CMK (cell line): ENCODE measurements around the gene MFSD11.
"Not testable (repeated sequence)": the region's sequence is repeated elsewhere in the genome, so short reads cannot be mapped to it uniquely, and the experiment has no call there.

ENCODE experiments used
- DNase-seq: peaks from one replicate; pipeline ENCODE4 v3.0.0-alpha.2; 2010; ENCODE audit warnings: low read depth

MFSD11 gene

DNA sequence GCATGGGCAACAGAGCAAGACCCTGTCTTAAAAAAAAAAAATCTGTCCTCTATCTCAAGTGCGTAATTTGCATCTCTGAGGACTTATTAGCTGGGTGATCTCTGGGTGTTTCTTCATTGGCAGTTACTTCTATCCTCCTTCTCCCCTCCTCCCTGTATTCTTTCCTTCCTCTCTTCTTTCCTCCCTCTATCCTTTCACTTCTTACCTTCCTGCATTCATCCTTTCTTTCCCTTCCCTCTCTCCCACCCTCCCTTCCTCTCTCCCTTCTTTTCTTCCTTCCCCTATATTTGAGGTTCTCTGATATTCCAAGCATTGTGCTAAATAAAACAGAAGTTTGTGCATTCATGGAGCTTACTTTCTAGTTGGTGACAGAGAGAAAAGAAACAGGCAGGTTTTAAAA is 10.7 kb downstream of the MFSD11 start:
- no peak for DNase-seq

GRCh38 chr17:76751416-76751993 is 13.6 kb downstream of the MFSD11 start:
- DNase-seq = no peak

GRCh38 chr17:76752006-76752405 is 14.1 kb downstream of the MFSD11 start:
- DNase-seq = no peak

DNA sequence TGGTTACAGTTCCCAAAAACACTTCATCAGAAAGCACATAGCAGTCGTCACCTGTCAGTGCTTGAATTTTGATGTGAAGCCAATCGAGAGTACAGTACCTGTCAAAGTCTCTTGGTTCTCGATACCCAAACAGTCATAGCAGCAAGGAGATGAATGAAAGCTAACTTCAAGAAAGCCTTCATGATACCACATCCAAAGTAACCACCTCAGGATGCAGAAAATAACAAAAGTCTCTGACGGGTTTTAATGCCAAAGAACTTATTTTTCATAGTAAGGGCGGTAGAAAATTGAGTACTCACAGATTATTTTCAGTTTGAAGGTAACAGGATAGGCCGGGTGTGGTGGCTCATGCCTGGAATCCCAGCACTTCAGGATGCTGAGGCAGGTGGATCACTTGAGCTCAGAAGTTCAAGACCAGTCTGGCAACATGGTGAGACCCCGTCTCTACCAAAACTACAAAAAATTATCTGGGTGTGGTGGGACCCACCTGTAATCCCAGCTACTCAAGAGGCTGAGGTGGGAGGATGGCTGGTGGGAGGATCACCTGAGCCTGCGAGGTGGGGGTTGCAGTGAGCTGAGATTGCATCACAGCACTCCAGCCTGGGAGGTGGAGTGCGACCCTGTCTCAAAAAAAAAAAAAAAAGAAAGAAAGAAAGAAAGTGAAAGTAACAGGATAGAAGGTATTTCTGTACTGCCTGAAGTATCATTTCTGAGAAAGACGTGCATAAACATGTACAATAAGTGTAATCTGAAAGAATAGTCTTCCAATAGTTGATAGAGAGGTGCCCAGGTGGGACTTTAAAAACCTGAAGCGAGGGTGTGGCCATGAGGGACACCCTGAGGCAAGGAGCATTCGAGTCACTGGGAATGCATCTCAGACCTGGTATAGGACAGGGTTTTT is 15.4 kb downstream of the MFSD11 start:
- DNase-seq = no peak

- no peak for DNase-seq
Observed at GRCh38 chr17:76755285-76755684, 17.4 kb downstream of the MFSD11 start.

- DNase-seq = no peak
Observed at GRCh38 chr17:76757256-76757655, 19.3 kb downstream of the MFSD11 start.

DNA sequence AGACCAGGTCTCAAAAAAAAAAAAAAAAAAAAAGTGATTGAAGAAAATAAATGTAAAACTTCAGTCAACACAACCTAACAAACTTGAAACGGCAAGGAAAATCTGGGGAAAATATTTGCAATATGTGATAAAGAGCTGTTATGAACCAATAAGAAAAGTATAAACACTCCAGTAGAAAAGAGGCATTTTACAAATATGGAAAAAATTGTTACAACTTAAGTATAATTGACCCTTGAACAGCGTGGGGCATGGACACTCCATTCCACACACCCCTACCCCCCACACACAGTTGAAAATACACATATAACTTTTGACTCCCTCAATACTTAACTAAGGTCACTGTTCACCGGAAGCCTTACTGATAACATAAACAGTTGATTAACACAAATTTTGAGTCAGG is 20.7 kb downstream of the MFSD11 start:
- DNase-seq = no peak

DNA sequence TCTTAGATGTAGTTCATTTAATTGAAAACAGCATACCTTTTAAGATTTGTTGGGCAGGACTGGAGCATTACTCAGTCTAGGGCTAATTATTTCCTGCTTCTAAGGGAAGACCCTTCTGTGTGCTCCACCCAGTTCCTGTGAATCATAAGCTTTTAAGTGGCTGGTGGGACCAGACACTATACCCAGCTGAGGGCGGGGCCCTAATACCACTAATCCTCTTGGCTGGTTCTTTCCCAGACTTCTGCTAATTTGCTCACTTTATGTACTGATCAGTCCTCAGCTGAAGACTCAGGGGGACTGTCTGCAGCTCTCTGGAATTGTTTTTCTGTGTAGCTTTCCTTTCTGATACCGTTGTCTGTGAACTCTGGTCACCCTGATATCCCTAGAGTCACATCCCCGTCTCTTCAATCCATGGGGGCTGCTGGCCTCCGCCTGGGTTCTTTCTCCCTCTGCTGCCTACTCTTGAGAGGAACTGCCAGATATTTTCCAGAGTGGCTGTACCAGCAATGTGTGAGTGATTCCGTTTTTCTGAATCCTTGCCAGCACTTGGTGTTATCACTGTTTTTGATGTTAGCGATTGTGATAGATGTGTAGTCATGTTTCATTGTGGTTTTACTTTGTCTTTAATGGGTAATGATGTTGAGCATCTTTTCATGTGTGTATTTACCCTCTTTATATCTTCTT is 35.1 kb downstream of the MFSD11 start:
- no peak for DNase-seq

- DNase-seq = no peak
Observed at GRCh38 chr17:76775021-76775600, 37.2 kb downstream of the MFSD11 start.

- DNase-seq = no peak
Observed at GRCh38 chr17:76781056-76781982, 43.4 kb downstream of the MFSD11 start.

DNA sequence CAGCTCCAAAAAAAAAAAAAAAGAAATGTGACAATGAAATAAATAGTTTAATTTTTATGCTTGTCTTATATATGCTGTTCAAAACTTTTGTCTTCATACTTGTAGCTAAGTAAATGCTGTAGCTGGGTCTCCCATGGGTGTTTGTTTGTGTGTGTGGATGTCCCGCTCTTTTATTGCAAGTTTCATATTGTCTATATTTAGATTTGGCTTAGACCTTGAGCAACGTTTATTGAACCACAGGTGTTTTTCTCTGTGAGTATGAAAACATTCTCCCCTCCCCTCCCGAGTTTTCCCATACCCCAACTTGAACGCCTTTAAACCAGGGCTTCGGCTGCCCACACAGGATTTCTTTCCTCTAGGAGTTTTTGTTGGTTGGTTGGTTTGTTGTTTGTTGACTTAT is 45.2 kb downstream of the MFSD11 start:
- no peak for DNase-seq

- DNase-seq = no peak
Observed at GRCh38 chr17:76784926-76785325, 47.0 kb downstream of the MFSD11 start.

- not testable (repeated sequence) for DNase-seq
Observed at GRCh38 chr17:76787866-76788265, 49.9 kb downstream of the MFSD11 start.

GRCh38 chr17:76789235-76789788 is 51.4 kb downstream of the MFSD11 start:
- DNase-seq = no peak

DNA sequence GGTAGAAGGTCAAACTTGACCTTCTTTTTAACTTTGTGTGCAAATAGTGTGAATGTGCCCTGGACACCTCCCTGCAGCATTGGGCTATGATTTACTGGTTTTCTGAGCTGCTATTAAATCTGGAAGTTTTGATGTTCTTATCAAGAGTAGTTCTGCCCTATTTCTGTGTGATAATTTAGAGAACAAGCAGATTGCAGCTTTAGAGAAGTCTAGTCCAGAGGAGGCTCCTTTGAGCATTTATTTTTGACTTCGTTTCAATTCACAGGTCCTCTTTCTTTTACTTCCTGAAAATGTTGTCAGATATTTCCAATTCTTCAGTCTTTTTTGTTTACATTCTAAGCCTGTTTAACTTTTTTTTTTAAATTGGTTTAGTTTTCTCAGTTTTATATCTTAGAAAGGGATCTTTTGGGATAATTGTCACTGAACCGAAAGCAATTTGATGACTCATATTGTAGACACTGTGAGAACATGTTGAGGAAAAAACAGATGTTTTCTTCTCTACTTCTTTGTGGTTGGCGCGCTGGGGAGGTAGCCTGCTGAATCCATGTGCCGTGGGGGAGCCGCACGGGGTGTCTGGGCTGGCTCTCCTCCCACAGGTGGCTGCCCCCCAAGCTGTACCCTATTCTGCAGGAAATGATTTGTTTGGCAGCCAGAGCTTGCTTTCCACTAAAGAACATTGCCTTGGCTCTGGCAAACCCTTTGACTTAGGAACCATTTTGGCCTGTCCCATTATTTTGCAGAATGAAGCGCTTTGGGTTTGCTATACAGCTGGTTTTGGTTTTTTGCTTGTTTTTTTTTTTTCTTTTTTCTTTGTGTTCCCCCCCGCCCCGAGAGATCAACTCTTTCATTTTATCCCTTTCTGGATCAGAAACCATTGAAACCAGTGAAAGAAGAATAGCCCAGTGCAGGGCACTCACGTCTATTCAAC is 53.4 kb downstream of the MFSD11 start:
- peak; percentile 22 for DNase-seq

DNA sequence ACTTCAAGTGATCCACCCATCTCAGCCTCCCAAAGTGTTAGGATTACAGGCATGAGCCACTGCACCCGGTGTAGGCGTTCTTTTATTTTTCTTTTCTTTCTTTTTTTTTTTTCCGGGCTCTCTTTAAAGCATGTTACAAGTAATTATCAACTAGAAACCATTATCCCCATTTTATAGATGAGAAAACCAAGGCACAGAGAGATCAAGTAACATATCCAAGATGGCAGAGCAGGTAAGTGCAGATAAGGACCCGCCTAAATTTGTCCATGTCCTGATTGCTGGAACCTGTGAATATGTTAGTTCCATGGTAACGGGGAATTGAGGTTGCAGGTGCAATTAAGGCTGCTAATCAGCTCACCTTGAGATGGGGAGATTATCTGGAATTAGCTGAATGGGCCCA is 54.4 kb downstream of the MFSD11 start:
- no peak for DNase-seq

DNA sequence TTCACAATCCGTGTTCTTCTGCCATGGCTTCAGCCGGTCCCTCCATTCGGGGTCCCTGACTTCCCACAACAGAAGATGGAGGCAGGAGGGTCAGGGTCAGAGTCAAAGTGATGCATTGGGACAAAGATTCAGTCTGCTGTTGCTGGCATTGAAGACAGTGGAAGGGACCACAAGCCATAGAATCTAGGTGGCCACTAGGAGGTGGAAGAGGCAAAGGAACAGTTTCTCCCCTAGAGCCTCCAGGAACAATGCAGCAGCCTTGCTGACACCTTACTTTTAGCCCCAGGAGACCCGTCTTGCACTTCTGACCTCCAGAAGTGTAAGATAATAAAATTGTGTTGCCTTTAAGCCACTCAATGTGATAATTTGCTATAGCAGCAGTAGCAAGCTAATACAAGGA is 55.9 kb downstream of the MFSD11 start:
- no peak for DNase-seq

GRCh38 chr17:76796081-76796480 is 58.2 kb downstream of the MFSD11 start:
- no peak for DNase-seq

GRCh38 chr17:76797241-76797840 is 59.4 kb downstream of the MFSD11 start:
- DNase-seq = no peak

GRCh38 chr17:76801706-76802105 is 63.8 kb downstream of the MFSD11 start:
- DNase-seq = no peak
